GM21717 (cell line): ENCODE data around the gene FUT2.
A peak's percentile ranks its signal among the peaks of the same experiment; 100 is the strongest.
"Not testable (repeated sequence)": the region's sequence is repeated elsewhere in the genome, so short reads cannot be mapped to it uniquely, and the experiment has no call there.

Source experiments
- ATAC-seq: cut with Tn5 transposase; IDR thresholded peaks from one replicate; pipeline ENCODE4 v1.9.1; 2021; ENCODE audit warnings: mild to moderate bottlenecking, moderate library complexity; ENCODE audit not compliant: unreplicated experiment

FUT2 gene

DNA sequence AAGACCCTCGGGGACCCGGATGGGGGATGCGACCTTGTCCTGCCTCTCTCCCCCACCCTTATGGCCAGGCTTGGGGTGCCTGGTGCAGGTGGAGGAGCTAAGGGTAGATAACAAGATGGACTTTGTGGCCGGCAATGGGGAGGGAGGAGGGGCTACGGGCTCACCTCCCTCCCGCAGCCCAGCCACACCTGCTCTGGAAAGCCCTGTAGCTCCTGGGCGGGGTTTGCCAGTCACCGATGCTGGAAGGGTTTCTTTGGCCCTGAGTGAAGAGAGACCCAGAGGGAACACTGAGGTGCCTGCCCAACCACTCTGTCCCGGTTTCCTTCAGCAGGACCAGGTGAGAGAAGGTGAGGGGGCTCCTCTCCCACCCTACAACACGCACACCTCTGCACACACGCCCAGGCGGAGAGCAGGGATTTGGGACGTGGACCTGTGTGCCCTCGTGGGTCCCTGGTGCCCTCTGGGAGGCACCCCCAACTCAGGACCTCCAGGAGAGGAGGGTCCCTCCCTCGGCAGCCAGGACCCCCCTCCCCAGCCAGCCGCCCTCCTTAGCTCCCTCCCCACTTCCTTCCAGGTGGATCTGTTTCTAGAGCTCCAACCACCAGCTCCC, at the start of gene FUT2:
TSS of gene FUT2 (plus strand) at position 229 of the 610 bp plus-strand sequence. CDS start 6,986 bp downstream, outside the sequence.
- no peak for ATAC-seq

GRCh38 chr19:48646001-48646721, 49.6 kb upstream of the FUT2 start, which contains the start of gene CA11:
Gene CA11, minus strand, starts transcription at chr19:48646187. Its CDS starts 555 bp downstream, at chr19:48645632.
- ATAC-seq: peak; percentile 52

GRCh38 chr19:48646722-48647216, 49.0 kb upstream of the FUT2 start:
- ATAC-seq: no peak

- no peak for ATAC-seq
Measured at GRCh38 chr19:48648134-48648533, 47.6 kb upstream of the FUT2 start.

- ATAC-seq: no peak
Measured at GRCh38 chr19:48650974-48651682, 44.6 kb upstream of the FUT2 start.

DNA sequence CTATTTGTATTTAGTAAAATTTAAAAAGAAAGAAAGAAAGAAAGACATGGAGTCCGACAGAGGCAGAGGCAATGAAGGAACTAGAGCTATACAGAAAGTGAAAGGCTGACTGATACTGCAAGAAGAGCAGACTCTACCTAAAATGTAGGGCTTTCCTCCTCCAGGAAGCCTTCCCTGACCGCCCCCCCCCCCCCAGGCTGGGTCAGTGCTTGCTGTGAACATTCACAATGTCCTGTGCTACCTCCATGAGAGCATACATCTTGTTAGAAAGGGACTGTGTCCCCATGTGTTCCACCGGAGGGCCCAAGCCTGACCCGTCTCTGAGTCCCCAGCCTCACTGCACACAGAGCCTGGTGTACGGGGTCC, 44.1 kb upstream of the FUT2 start:
- ATAC-seq: no peak

DNA sequence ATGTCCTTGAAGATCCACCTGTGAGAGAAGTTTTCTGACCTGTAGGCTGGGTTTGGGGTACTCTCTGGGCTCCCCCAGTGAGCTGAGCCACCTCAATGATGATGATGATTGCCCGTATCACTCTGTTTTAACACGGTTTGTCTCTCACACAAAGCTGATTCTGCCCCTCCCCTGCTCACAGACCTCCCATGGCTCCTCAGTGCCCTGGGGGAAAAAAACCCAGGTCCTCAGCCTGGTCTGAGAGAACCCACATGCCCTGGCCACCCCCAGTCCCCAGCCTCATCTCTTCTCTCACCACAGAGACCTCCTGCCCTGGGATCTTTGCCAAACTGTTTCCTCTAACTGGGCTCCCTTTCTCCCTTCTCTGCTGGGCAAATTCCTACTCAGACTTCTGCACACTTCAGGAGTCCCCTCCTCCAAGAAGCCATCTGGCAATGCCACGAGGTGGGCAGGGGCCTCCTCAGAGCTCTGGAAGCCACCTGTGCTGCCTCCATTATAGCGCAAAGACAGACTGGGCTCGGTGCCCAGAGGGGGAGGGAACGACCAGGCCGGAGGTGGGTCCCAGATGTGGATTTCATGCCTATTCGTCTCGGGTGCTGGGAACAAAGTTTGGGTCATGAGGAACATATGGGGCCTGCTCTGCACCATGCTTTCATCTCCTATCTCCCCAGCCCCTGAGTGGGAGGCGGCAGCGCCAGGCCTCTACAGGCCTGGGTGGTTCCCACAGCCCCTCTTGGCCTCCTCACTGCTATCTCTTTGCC, 41.3 kb upstream of the FUT2 start:
- ATAC-seq: no peak

- ATAC-seq: no peak
Measured at GRCh38 chr19:48656840-48657474, 38.8 kb upstream of the FUT2 start.

DNA sequence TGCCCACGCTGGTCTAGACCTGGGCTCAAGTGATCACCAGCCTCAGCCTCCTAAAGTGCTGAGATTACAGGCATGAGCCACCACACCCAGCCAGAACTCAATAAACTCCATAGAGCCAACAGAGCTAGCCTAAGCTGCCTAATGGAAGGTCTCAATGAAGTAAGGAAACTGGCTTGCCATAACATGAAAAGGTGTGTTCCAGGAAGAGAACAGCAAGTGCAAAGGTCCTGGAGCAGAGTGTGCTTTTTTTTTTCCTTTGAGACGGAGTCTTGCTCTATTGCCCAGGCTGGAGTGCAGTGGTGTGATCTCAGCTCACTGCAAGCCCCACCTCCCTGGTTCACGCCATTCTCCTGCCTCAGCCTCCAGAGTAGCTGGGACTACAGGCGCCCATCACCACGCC, 37.9 kb upstream of the FUT2 start:
- ATAC-seq: not testable (repeated sequence)

- ATAC-seq: no peak
Measured at GRCh38 chr19:48658483-48658882, 37.3 kb upstream of the FUT2 start.

DNA sequence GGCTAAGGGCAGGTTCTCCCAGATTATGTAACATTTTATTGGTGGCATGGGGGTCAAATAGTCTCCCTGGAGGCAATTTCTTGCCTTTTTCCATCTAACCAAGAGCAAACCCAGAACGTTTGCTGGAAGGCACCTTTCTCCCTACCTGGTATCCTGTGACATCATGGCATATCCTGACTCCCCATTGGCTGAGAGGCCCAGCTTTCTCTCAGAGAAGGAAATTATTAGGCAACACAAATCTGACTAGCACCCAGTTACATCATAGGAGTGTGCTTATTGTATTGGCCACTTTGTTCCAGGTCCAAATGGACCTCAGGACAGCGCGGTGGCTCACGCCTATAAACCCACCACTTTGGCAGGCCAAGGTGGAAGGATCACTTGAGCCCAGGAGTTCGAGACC, 36.0 kb upstream of the FUT2 start:
- ATAC-seq: no peak

DNA sequence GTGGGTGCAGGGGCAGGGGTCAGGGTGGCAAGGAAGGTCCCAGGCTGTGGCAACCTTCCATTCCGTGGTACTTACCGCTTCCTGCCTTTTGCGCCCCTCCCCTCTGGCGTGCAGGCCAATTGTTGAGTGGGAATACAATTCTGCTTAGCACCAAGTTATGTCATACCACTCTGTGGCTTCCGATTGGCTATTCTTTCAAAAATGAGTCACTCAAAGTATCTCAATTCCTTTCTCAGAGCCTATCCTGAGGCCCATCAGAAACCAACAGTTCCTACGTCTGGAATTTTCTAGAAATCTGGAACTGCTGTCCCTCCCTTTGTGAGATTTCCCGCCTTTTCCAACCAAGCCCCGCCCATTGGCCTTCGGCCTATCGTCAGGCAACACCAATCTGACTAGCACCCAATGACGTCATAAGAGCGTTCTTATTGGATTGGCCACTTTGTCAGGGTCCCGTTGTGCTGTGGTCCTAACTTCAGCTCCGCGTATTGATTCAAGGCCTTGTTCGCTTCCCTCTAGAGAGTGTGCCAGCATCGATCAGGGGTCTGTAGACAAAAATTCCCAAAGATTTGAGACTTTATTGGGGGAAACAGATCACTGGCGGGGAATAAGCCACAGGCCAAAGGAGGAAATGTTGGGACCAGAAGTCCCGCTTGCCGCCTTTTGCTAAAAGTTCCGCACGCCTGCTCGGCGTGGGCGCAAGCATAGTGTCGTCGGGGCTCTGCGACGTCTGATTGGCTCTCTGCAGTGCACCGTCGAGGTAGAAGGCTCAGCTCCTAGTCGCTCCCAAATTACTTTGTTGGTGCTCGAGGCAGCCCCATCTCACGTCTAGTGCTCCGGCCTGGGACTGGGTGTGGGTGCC, 34.7 kb upstream of the FUT2 start:
- ATAC-seq: peak; percentile 81

DNA sequence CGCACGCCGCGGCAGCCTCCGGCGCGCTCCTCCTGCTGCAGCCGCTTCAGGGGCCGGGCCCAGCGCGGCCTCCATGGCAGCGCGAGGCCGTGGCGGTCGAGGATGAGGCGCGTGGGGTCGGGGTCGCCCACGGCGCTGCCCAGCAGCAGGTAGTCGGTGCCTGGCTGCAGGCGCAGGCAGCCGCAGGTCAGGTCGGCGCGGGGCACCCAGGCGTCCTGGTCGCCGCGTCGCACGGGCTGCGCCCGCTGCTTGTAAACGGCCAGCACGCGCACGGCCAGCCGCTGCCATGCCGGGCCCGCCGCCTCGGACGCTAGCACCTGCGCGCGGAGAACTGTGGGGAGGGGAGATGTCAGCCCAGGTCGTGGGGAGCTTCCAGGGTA, 34.1 kb upstream of the FUT2 start:
- no peak for ATAC-seq

DNA sequence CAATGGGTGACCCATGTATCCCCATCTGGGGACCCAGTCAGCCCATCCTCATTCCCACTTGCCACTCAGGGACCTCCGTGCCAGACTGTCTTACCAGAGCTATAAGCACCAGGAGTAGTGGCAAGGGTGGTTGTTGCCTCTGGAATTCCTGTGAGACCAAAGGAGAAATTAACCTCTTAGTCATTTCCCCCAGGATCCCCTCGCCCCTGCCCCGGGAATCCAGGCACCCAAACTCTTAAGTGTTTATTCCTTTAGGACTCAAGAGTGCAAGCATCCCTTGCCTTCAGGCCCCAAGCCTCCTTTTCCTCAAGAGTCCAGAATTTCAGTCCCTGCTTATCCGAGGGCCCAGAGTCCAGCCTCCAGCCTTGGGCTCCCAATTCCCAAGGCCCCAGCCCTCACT, 32.1 kb upstream of the FUT2 start:
- no peak for ATAC-seq

GRCh38 chr19:48664476-48664875, 31.3 kb upstream of the FUT2 start:
- no peak for ATAC-seq

- ATAC-seq: no peak
Measured at GRCh38 chr19:48665786-48666185, 30.0 kb upstream of the FUT2 start.

DNA sequence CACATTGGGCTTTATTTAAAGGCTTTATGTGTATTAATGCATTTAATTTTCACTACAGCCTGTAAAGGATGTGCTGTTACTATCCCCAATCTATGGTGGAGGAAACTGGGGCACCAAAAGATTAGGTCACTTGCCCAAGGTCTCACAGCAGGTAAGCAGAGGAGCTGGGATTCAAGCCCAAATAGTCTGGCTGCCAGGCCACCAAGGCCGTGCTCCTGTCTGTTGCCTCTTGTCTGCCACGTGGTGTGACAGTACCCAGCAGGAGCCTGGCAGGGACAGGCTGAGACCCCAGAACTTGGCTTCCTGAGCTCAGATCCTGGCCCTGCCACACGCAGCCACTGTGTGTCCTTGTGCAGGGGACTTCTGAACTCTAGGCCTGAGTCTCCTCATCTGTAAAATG, 27.4 kb upstream of the FUT2 start:
- no peak for ATAC-seq

- no peak for ATAC-seq
Measured at GRCh38 chr19:48668761-48669160, 27.0 kb upstream of the FUT2 start.

DNA sequence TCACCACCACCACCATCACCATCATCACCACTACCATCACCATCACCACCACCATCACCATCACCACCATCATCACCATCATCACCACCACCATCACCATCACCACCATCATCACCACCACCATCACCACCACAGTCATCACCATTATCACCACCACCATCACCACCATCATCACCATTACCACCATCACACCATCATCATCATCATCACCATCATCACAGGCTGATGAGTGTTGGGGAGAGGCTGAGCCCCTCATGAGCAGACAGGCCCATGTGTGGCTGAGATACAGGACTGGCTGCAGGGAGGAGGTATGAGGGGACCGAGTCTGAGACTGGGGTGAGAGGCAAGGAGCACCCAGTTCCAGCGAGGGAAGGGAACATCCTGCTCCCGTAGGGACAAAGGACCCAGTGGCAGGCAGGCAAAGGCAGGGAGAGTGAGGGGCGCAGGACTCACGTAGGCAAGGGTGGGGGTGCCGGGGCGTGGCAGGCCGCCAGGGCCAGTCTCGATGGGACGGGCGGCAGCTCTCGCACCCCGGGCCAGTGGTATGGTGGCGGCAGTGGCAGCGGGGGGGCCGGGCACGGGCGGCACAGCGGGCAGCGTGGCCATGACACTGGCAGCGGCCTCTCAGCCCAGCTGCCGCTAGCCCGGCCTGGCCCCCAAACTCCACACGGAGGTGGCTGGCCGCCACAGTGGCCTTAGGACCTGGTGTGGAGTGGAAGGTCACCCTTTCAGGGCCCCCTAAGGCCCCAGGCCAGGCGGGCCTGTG, 25.7 kb upstream of the FUT2 start:
- ATAC-seq: no peak
